HEK293 (cell line): Measurements from ENCODE around the gene SLC1A7.

Experiments used
- CTCF ChIA-PET: fragments of 350-600 bp; formaldehyde crosslinking; extraction: SDS; loops from one replicate; lab custom pipeline; 2021; ENCODE audit warnings: antibody characterized with exemption; lab: Yijun Ruan, JAX
- POLR2A ChIA-PET: fragments of 300-600 bp; formaldehyde crosslinking; extraction: SDS; loops from one replicate; lab custom pipeline; 2020; ENCODE audit warnings: antibody characterized with exemption, inconsistent platforms; lab: Yijun Ruan, JAX
- H3K27ac ChIP-seq: fragments of 200-500 bp; sonication (Bioruptor generic); 2 replicates; pipeline ENCODE4 v1.5.1; 2014; ENCODE audit warnings: low read depth, low read length, control low read depth, inconsistent platforms; ENCODE audit errors: extremely low read depth
- H3K36me3 ChIP-seq, 2 experiments: fragments of 200-500 bp in 1 of 2; sonication (Bioruptor generic) in 1 of 2; 1 replicate in 1 of 2; 2 replicates in 1 of 2; pipeline ENCODE4 v1.5.1; 2014 to 2017; ENCODE audit warnings: inconsistent platforms in 2 of 2, low read length in 2 of 2; ENCODE audit not compliant: control insufficient read depth in 2 of 2, insufficient read depth in 1 of 2
- H3K4me1 ChIP-seq: fragments of 200-500 bp; sonication (Bioruptor generic); 2 replicates; pipeline ENCODE4 v1.5.1; 2014; ENCODE audit warnings: mild to moderate bottlenecking, low read length, inconsistent platforms; ENCODE audit not compliant: control insufficient read depth, insufficient read depth
- H3K4me3 ChIP-seq: 2 replicates; pipeline ENCODE4 v1.5.1; 2011; ENCODE audit warnings: low read depth, mild to moderate bottlenecking, control low read depth, low read length, moderate library complexity
- H3K9me3 ChIP-seq: fragments of 200-500 bp; sonication (Bioruptor generic); 2 replicates; pipeline ENCODE4 v1.5.1; 2014; ENCODE audit warnings: low read depth, low read length, inconsistent platforms; ENCODE audit not compliant: control insufficient read depth, insufficient read depth
- BCL11A ChIP-seq: fragments of 450-650 bp; formaldehyde crosslinking; IDR thresholded peaks from 2 replicates; pipeline ENCODE4 v1.5.1; 2016; ENCODE audit warnings: low read depth, missing biosample characterization, missing genetic modification characterization
- INSM2 ChIP-seq: fragments of 450-650 bp; formaldehyde crosslinking; IDR thresholded peaks from 2 replicates; pipeline ENCODE4 v1.5.1; 2016; ENCODE audit warnings: missing biosample characterization, missing genetic modification characterization
- KLF7 ChIP-seq: fragments of 450-650 bp; formaldehyde crosslinking; IDR thresholded peaks from 2 replicates; pipeline ENCODE4 v1.5.1; 2016; ENCODE audit warnings: missing biosample characterization, missing genetic modification characterization, borderline replicate concordance
- KLF9 ChIP-seq: fragments of 450-650 bp; formaldehyde crosslinking; IDR thresholded peaks from 2 replicates; pipeline ENCODE4 v1.5.1; 2016; ENCODE audit warnings: missing biosample characterization, missing genetic modification characterization, low read depth
- PRDM4 ChIP-seq: fragments of 450-650 bp; formaldehyde crosslinking; IDR thresholded peaks from 2 replicates; pipeline ENCODE4 v1.5.1; 2017; ENCODE audit warnings: missing biosample characterization, missing genetic modification characterization
- WT1 ChIP-seq: fragments of 450-650 bp; formaldehyde crosslinking; IDR thresholded peaks from 2 replicates; pipeline ENCODE4 v1.5.1; 2016; ENCODE audit warnings: missing biosample characterization, missing genetic modification characterization
- ZBTB20 ChIP-seq: fragments of 450-650 bp; formaldehyde crosslinking; IDR thresholded peaks from 2 replicates; pipeline ENCODE4 v1.5.1; 2016; ENCODE audit warnings: missing biosample characterization, missing genetic modification characterization
- ZEB2 ChIP-seq: fragments of 450-650 bp; formaldehyde crosslinking; IDR thresholded peaks from 2 replicates; pipeline ENCODE4 v1.5.1; 2016; ENCODE audit warnings: missing biosample characterization, missing genetic modification characterization
- ZFP37 ChIP-seq: fragments of 450-650 bp; formaldehyde crosslinking; IDR thresholded peaks from 2 replicates; pipeline ENCODE4 v1.5.1; 2016; ENCODE audit warnings: missing biosample characterization, missing genetic modification characterization
- ZNF112 ChIP-seq: fragments of 450-650 bp; formaldehyde crosslinking; IDR thresholded peaks from 2 replicates; pipeline ENCODE4 v1.5.0; 2017; ENCODE audit warnings: missing biosample characterization, missing genetic modification characterization
- ZNF114 ChIP-seq: fragments of 450-650 bp; formaldehyde crosslinking; IDR thresholded peaks from 2 replicates; pipeline ENCODE4 v1.5.0; 2017; ENCODE audit warnings: missing biosample characterization, missing genetic modification characterization
- ZNF140 ChIP-seq: fragments of 450-650 bp; formaldehyde crosslinking; IDR thresholded peaks from 2 replicates; pipeline ENCODE4 v1.5.1; 2016; ENCODE audit warnings: missing biosample characterization, missing genetic modification characterization
- ZNF155 ChIP-seq: fragments of 450-650 bp; formaldehyde crosslinking; IDR thresholded peaks from 2 replicates; pipeline ENCODE4 v1.5.1; 2016; ENCODE audit warnings: missing biosample characterization, missing genetic modification characterization
- ZNF2 ChIP-seq: fragments of 450-650 bp; formaldehyde crosslinking; IDR thresholded peaks from 2 replicates; pipeline ENCODE4 v1.5.1; 2016; ENCODE audit warnings: missing biosample characterization, missing genetic modification characterization
- ZNF202 ChIP-seq: fragments of 450-650 bp; formaldehyde crosslinking; IDR thresholded peaks from 2 replicates; pipeline ENCODE4 v1.5.1; 2016; ENCODE audit warnings: missing biosample characterization, missing genetic modification characterization, borderline replicate concordance
- ZNF239 ChIP-seq: fragments of 450-650 bp; formaldehyde crosslinking; IDR thresholded peaks from 2 replicates; pipeline ENCODE4 v1.5.1; 2016; ENCODE audit warnings: missing biosample characterization, missing genetic modification characterization
- ZNF280D ChIP-seq: fragments of 450-650 bp; formaldehyde crosslinking; IDR thresholded peaks from 2 replicates; pipeline ENCODE4 v1.5.1; 2016; ENCODE audit warnings: missing biosample characterization, missing genetic modification characterization
- ZNF324 ChIP-seq: fragments of 450-650 bp; formaldehyde crosslinking; IDR thresholded peaks from 2 replicates; pipeline ENCODE4 v1.5.1; 2016; ENCODE audit warnings: missing biosample characterization, missing genetic modification characterization
- ZNF37A ChIP-seq: fragments of 450-650 bp; IDR thresholded peaks from 2 replicates; pipeline ENCODE4 v1.5.1; 2018; ENCODE audit warnings: missing biosample characterization, missing genetic modification characterization
- ZNF426 ChIP-seq: fragments of 450-650 bp; formaldehyde crosslinking; IDR thresholded peaks from 2 replicates; pipeline ENCODE4 v1.5.1; 2017; ENCODE audit warnings: missing biosample characterization, missing genetic modification characterization, mild to moderate bottlenecking, inconsistent platforms, moderate library complexity
- ZNF433 ChIP-seq: fragments of 450-650 bp; formaldehyde crosslinking; IDR thresholded peaks from 2 replicates; pipeline ENCODE4 v1.5.1; 2016; ENCODE audit warnings: missing biosample characterization, missing genetic modification characterization, low read depth
- ZNF544 ChIP-seq: fragments of 450-650 bp; formaldehyde crosslinking; IDR thresholded peaks from 2 replicates; pipeline ENCODE4 v1.5.0; 2017; ENCODE audit warnings: missing biosample characterization, missing genetic modification characterization
- ZNF548 ChIP-seq: fragments of 450-650 bp; formaldehyde crosslinking; IDR thresholded peaks from 2 replicates; pipeline ENCODE4 v1.5.1; 2016; ENCODE audit warnings: missing biosample characterization, missing genetic modification characterization
- ZNF654 ChIP-seq: fragments of 450-650 bp; formaldehyde crosslinking; IDR thresholded peaks from 2 replicates; pipeline ENCODE4 v1.5.1; 2016; ENCODE audit warnings: low read depth, missing biosample characterization, missing genetic modification characterization
- ZNF785 ChIP-seq: fragments of 450-650 bp; formaldehyde crosslinking; IDR thresholded peaks from 2 replicates; pipeline ENCODE4 v1.5.1; 2016; ENCODE audit warnings: missing biosample characterization, missing genetic modification characterization
- ZNF837 ChIP-seq: fragments of 450-650 bp; formaldehyde crosslinking; IDR thresholded peaks from 2 replicates; pipeline ENCODE4 v1.5.1; 2016; ENCODE audit warnings: missing biosample characterization, missing genetic modification characterization

Gene SLC1A7

GRCh38 chr1:53182111-53182593 lies 39.7 kb upstream of the SLC1A7 start:
- TF ChIP-seq ZNF280D (tag by site-specific recombination) (no peak), ZNF785 (no peak), ZNF112 (tag by site-specific recombination) (no peak), INSM2 (tag by site-specific recombination) (no peak), ZNF37A (tag by site-specific recombination) (no peak), ZNF324 (tag by site-specific recombination) (no peak), ZNF433 (no peak), ZNF140 (tag by site-specific recombination) (no peak), ZNF155 (tag by site-specific recombination) (no peak), KLF9 (tag by site-specific recombination) (no peak), ZEB2 (tag by site-specific recombination) (no peak), ZNF654 (tag by site-specific recombination) (peak; percentile 37), ZFP37 (tag by site-specific recombination) (0 out of 2 replicates have a peak, but pooled peaks have one; percentile 27), ZNF2 (0 out of 2 replicates have a peak, but pooled peaks have one; percentile 30), BCL11A (no peak)
- CTCF ChIA-PET, result interaction anchor here (0.6 to 3.1 kb wide), 29 partner anchors 9 to 1531 kb away, joined by 3 to 20 read pairs (median 3); no protein-coding TSS in a partner anchor
- Histone ChIP-seq H3K4me1 (no peaks in the 10 kb centered on the region), H3K9me3 (no peaks in the 10 kb centered on the region), H3K27ac (no peak overlapping the region), H3K4me3 (no peak overlapping the region), H3K36me3 (no peaks in the 10 kb centered on the region)
- POLR2A ChIA-PET, result interaction anchor here (0.7 kb wide), 1 partner anchor 140 kb away, joined by 3 read pairs; no protein-coding TSS in a partner anchor

GRCh38 chr1:53180951-53181350 lies 38.5 kb upstream of the SLC1A7 start:
- POLR2A ChIA-PET, result interaction anchor here (0.5 kb wide), 1 partner anchor 260 kb away, joined by 3 read pairs; no protein-coding TSS in a partner anchor
- Histone ChIP-seq H3K4me1 (no peaks in the 10 kb centered on the region; the same call in 1 of the 2 replicates), H3K4me3 (no peak overlapping the region), H3K9me3 (no peaks in the 10 kb centered on the region), H3K36me3 (no peaks in the 10 kb centered on the region)
- CTCF ChIA-PET, result interaction anchor here (0.6 to 1.5 kb wide), 13 partner anchors 10 to 275 kb away, joined by 3 to 7 read pairs (median 3); no protein-coding TSS in a partner anchor
- TF ChIP-seq PRDM4 (tag by site-specific recombination) (no peak), ZNF202 (tag by site-specific recombination) (no peak), ZNF426 (tag by site-specific recombination) (no peak), ZNF239 (no peak), ZNF114 (tag by site-specific recombination) (no peak), WT1 (tag by site-specific recombination) (no peak), ZNF548 (tag by site-specific recombination) (no peak), ZNF544 (tag by site-specific recombination) (no peak), KLF7 (tag by site-specific recombination) (no peak), ZNF837 (tag by site-specific recombination) (no peak), ZBTB20 (no peak)
- TF ChIP-seq, all 188 proteins: peak for 0
- H3K27ac ChIP-seq, result no peak overlapping the region
